Nephron (organoid): ENCODE measurements around the gene CYTH1.

ENCODE experiments used
- H3K27ac Mint-ChIP-seq, 3 experiments: 2 replicates each; pipeline ENCODE4 v1.8.0; 2020; ENCODE audit warnings: mixed read lengths in 3 of 3, mild to moderate bottlenecking in 2 of 3, moderate library complexity in 1 of 3
- H3K27me3 Mint-ChIP-seq: 2 replicates; pipeline ENCODE4 v1.8.0; 2021; ENCODE audit warnings: low read depth, mild to moderate bottlenecking, moderate library complexity, mixed read lengths
- H3K36me3 Mint-ChIP-seq: 2 replicates; pipeline ENCODE4 v1.8.0; 2020; ENCODE audit warnings: low read depth, mixed read lengths
- H3K4me1 Mint-ChIP-seq: 2 replicates; pipeline ENCODE4 v1.8.0; 2020; ENCODE audit warnings: mixed read lengths
- H3K4me3 Mint-ChIP-seq, 3 experiments: 2 replicates each; pipeline ENCODE4 v1.8.0; 2020; ENCODE audit warnings: mild to moderate bottlenecking in 3 of 3, mixed read lengths in 3 of 3, moderate library complexity in 2 of 3
- H3K9me3 Mint-ChIP-seq: 2 replicates; pipeline ENCODE4 v1.8.0; 2020; ENCODE audit warnings: mixed read lengths
- CTCF ChIP-seq, 3 experiments: fragments of 200-600 bp; sonication (generic); IDR thresholded peaks; one replicate each; pipeline ENCODE4 v1.5.0; 2021; ENCODE audit warnings: antibody characterized with exemption in 3 of 3; ENCODE audit not compliant: unreplicated experiment in 3 of 3

Gene CYTH1

GRCh38 chr17:78665387-78665951, 116.6 kb downstream of the CYTH1 start:
- Mint-ChIP-seq H3K27ac (peak overlapping the region in 2 of 3 experiments; percentile 28 to 29), H3K27me3 (no peaks in the 10 kb centered on the region), H3K4me3 (no peak overlapping the region), H3K9me3 (no peaks in the 10 kb centered on the region), H3K4me1 (peaks cover 29% of the 10 kb centered on the region), H3K36me3 (peaks cover 3% of the 10 kb centered on the region)
- TF ChIP-seq CTCF (IDR thresholded peaks at IDR 0.05; ENCODE audit: unreplicated experiment in 3 of 3) = no peak

GRCh38 chr17:78664476-78665386, 117.3 kb downstream of the CYTH1 start:
- Mint-ChIP-seq H3K27me3 (peaks cover 4% of the 10 kb centered on the region), H3K36me3 (peaks cover 6% of the 10 kb centered on the region)
- TF ChIP-seq CTCF (IDR thresholded peaks at IDR 0.05; ENCODE audit: unreplicated experiment in 3 of 3) = no peak

GRCh38 chr17:78661093-78661770, 120.8 kb downstream of the CYTH1 start:
- TF ChIP-seq CTCF (IDR thresholded peaks at IDR 0.05; ENCODE audit: unreplicated experiment in 3 of 3) = no peak
- Mint-ChIP-seq H3K4me3 (no peak overlapping the region), H3K27ac (peak overlapping the region; percentile 69 to 76 (median 70)), H3K9me3 (no peaks in the 10 kb centered on the region), H3K36me3 (peaks cover 3% of the 10 kb centered on the region), H3K4me1 (peaks cover 27% of the 10 kb centered on the region), H3K27me3 (peaks cover 12% of the 10 kb centered on the region)

More at GRCh38 chr17:78664476-78665386, 117.3 kb downstream of the CYTH1 start:
- peaks cover 29% of the 10 kb centered on the region for H3K4me1 Mint-ChIP-seq
- peak overlapping the region in 1 of 3 experiments; percentile 52 for H3K27ac Mint-ChIP-seq
- no peak overlapping the region for H3K4me3 Mint-ChIP-seq
- H3K9me3 Mint-ChIP-seq = no peaks in the 10 kb centered on the region

GRCh38 chr17:78659546-78659945, 122.5 kb downstream of the CYTH1 start:
- TF ChIP-seq CTCF (IDR thresholded peaks at IDR 0.05; ENCODE audit: unreplicated experiment in 3 of 3) = no peak
- H3K27ac Mint-ChIP-seq = no peak overlapping the region
- H3K36me3 Mint-ChIP-seq = peaks cover 3% of the 10 kb centered on the region
- H3K4me3 Mint-ChIP-seq = no peak overlapping the region
- peaks cover 12% of the 10 kb centered on the region for H3K4me1 Mint-ChIP-seq
- H3K27me3 Mint-ChIP-seq = peaks cover 12% of the 10 kb centered on the region
- no peaks in the 10 kb centered on the region for H3K9me3 Mint-ChIP-seq

GRCh38 chr17:78658281-78658785, 123.7 kb downstream of the CYTH1 start:
- peaks cover 3% of the 10 kb centered on the region for H3K36me3 Mint-ChIP-seq
- no peak overlapping the region for H3K4me3 Mint-ChIP-seq
- peaks cover 12% of the 10 kb centered on the region for H3K4me1 Mint-ChIP-seq
- H3K27me3 Mint-ChIP-seq = peaks cover 12% of the 10 kb centered on the region
- peak overlapping the region; percentile 26 to 45 (median 43) for H3K27ac Mint-ChIP-seq
- no peaks in the 10 kb centered on the region for H3K9me3 Mint-ChIP-seq
- TF ChIP-seq CTCF (IDR thresholded peaks at IDR 0.05; ENCODE audit: unreplicated experiment in 3 of 3) = no peak
